Effector memory CD4-positive, alpha-beta T cell (primary cell): ENCODE measurements around the gene SUCLG1.

Source experiments
- DNase-seq, 3 donors: peaks; one replicate each; pipeline ENCODE4 v3.0.0-alpha.2; 2020
- H3K27ac ChIP-seq: 2 replicates; pipeline ENCODE4 v1.7.0; 2013; ENCODE audit warnings: mild to moderate bottlenecking, low read length, moderate library complexity; ENCODE audit not compliant: insufficient read depth, poor library complexity, severe bottlenecking
- H3K27me3 ChIP-seq: replicated peaks from 2 replicates; pipeline ENCODE4 v1.7.0; 2013; ENCODE audit warnings: mild to moderate bottlenecking, low read length; ENCODE audit not compliant: insufficient read depth, control insufficient read depth, poor library complexity, severe bottlenecking
- H3K36me3 ChIP-seq: 2 replicates; pipeline ENCODE4 v1.7.0; 2013; ENCODE audit warnings: mild to moderate bottlenecking, low read length, moderate library complexity; ENCODE audit not compliant: control insufficient read depth, insufficient read depth
- H3K4me1 ChIP-seq: 2 replicates; pipeline ENCODE4 v1.7.0; 2013; ENCODE audit warnings: low read length, mild to moderate bottlenecking; ENCODE audit not compliant: control insufficient read depth, insufficient read depth, poor library complexity, severe bottlenecking
- H3K4me3 ChIP-seq: 2 replicates; pipeline ENCODE4 v1.7.0; 2013; ENCODE audit warnings: low read length, low read depth, mild to moderate bottlenecking; ENCODE audit not compliant: insufficient read depth, poor library complexity, severe bottlenecking
- H3K9me3 ChIP-seq: 2 replicates; pipeline ENCODE4 v1.7.0; 2013; ENCODE audit warnings: mild to moderate bottlenecking, low read length, moderate library complexity; ENCODE audit not compliant: control insufficient read depth

SUCLG1 gene

DNA sequence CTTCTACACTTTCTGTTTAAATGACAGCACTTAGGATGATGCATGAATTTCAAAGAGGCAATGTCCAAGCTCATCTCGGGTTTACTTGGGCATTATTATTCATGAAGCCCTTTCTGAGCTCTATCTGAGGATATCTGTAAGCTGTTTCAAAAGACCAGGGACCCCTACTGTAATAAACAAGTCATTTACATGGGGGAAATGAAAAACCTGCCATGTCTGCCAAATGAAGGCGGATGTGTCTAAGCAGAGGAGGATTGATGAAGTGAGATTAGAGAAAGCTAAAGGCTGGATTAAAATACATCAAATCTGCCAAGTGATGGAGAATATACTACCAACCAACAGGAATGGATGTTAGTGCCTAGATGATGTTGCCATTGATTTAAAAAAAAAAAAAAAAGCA, 64.5 kb downstream of the SUCLG1 start:
- Histone ChIP-seq H3K4me1 (no peaks in the 10 kb centered on the region), H3K27ac (no peak overlapping the region), H3K27me3 (no peaks in the 10 kb centered on the region)

GRCh38 chr2:84393829-84394228, 65.3 kb downstream of the SUCLG1 start:
- no peak for DNase-seq
- H3K27ac ChIP-seq = no peak overlapping the region
- no peaks in the 10 kb centered on the region for H3K27me3 ChIP-seq
- no peak overlapping the region for H3K4me3 ChIP-seq
- H3K9me3 ChIP-seq = no peaks in the 10 kb centered on the region
- H3K36me3 ChIP-seq = no peaks in the 10 kb centered on the region
- H3K4me1 ChIP-seq = no peaks in the 10 kb centered on the region

More for the DNA sequence above, 64.5 kb downstream of the SUCLG1 start:
- no peaks in the 10 kb centered on the region for H3K9me3 ChIP-seq
- DNase-seq = no peak
- no peaks in the 10 kb centered on the region for H3K36me3 ChIP-seq
- no peak overlapping the region for H3K4me3 ChIP-seq

GRCh38 chr2:84389794-84390193, 69.3 kb downstream of the SUCLG1 start:
- Histone ChIP-seq H3K27ac (no peak overlapping the region), H3K27me3 (no peaks in the 10 kb centered on the region), H3K4me3 (no peak overlapping the region), H3K4me1 (no peaks in the 10 kb centered on the region), H3K36me3 (no peaks in the 10 kb centered on the region), H3K9me3 (no peaks in the 10 kb centered on the region)
- no peak for DNase-seq

DNA sequence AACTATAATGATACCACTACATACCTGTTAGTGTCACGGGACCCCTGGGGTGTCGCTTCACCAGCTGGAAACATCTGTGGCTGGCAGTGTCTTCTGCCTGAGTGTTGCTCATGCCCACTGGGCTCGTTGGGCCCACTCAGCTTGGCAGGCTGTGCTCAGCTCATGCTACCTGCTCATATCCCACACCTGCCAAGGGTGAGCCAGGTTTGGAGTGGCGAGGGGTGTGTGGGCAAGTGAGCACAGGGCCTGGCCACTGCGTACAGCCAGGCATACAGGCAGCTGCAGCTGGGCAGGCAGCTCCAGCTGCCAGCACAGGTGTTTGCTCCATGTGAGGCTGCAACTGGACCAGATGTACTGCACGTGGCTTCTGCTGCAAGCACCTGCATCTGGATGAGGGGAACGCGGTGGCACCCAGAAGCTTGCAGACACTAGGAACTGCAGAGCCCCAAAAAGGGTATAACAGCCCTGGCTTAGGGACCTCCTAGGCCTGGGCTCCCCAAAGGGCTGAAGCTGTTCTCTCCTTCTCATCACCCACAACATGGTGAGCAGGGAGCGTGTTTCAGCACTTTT, 70.1 kb downstream of the SUCLG1 start:
- Histone ChIP-seq H3K27me3 (no peaks in the 10 kb centered on the region), H3K4me3 (no peak overlapping the region)

DNA sequence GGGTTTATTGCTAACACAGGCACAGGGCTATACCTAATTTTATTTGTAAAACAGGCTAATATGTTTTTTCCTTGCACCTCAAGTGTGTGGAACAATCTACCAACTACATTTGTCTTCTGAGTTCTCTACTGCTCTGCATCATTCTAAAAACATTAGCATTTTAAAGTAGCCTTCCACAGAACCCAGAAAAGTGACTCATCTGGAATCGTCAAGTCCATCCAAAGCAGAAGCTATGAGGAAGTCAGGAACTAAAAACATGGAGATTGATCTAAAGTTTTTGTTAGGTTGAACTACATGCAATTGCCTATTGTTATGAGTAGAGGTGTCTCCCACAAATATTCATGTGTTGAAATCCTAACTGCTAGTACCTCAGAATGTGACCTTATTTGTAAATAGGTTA, 70.9 kb downstream of the SUCLG1 start:
- DNase-seq = no peak
- Histone ChIP-seq H3K27me3 (no peaks in the 10 kb centered on the region), H3K27ac (no peak overlapping the region), H3K9me3 (no peaks in the 10 kb centered on the region), H3K36me3 (no peaks in the 10 kb centered on the region), H3K4me1 (no peaks in the 10 kb centered on the region), H3K4me3 (no peak overlapping the region)

More for the DNA sequence above, 70.1 kb downstream of the SUCLG1 start:
- no peaks in the 10 kb centered on the region for H3K4me1 ChIP-seq
- no peak for DNase-seq
- H3K27ac ChIP-seq = no peak overlapping the region
- no peaks in the 10 kb centered on the region for H3K36me3 ChIP-seq
- no peaks in the 10 kb centered on the region for H3K9me3 ChIP-seq

GRCh38 chr2:84386336-84387040, 72.6 kb downstream of the SUCLG1 start:
- H3K9me3 ChIP-seq = no peaks in the 10 kb centered on the region
- H3K4me3 ChIP-seq = no peak overlapping the region
- no peaks in the 10 kb centered on the region for H3K36me3 ChIP-seq
- H3K4me1 ChIP-seq = no peaks in the 10 kb centered on the region
- no peak overlapping the region for H3K27ac ChIP-seq
- no peaks in the 10 kb centered on the region for H3K27me3 ChIP-seq
- DNase-seq = no peak

DNA sequence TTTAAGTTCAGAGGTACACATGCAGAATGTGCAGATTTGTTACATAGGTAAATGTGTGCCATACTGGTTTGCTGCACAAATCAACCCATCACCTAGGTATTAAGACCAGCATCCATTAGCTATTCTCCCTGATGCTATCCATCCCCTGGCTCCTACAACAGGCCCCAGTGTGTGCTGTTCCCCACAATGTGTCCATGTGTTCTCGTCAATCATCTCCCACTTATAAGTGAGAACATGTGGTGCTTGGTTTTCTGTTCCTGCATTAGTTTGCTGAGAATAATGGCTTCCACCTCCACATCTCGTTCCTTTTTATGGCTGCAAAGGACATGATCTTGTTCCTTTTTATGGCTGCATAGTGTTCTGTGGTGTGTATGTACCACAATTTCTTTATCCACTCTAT, 75.8 kb downstream of the SUCLG1 start:
- H3K36me3 ChIP-seq = no peaks in the 10 kb centered on the region
- H3K4me3 ChIP-seq = no peak overlapping the region
- no peaks in the 10 kb centered on the region for H3K9me3 ChIP-seq
- no peak overlapping the region for H3K27ac ChIP-seq
- no peaks in the 10 kb centered on the region for H3K4me1 ChIP-seq
- H3K27me3 ChIP-seq = no peaks in the 10 kb centered on the region
- DNase-seq = no peak

- Histone ChIP-seq H3K4me3 (no peak overlapping the region), H3K9me3 (no peaks in the 10 kb centered on the region), H3K27me3 (no peaks in the 10 kb centered on the region), H3K4me1 (no peaks in the 10 kb centered on the region), H3K27ac (no peak overlapping the region), H3K36me3 (no peaks in the 10 kb centered on the region)
- DNase-seq = no peak
These were observed 78.2 kb downstream of the SUCLG1 start for GRCh38 chr2:84380875-84381274.

- no peaks in the 10 kb centered on the region for H3K36me3 ChIP-seq
- no peak overlapping the region for H3K27ac ChIP-seq
- no peak for DNase-seq
- no peaks in the 10 kb centered on the region for H3K4me1 ChIP-seq
- no peak overlapping the region for H3K4me3 ChIP-seq
- H3K27me3 ChIP-seq = no peaks in the 10 kb centered on the region
- H3K9me3 ChIP-seq = no peaks in the 10 kb centered on the region
These were observed 80.1 kb downstream of the SUCLG1 start for GRCh38 chr2:84378960-84379359.

- no peaks in the 10 kb centered on the region for H3K36me3 ChIP-seq
- no peaks in the 10 kb centered on the region for H3K27me3 ChIP-seq
- no peaks in the 10 kb centered on the region for H3K9me3 ChIP-seq
- no peak overlapping the region for H3K27ac ChIP-seq
- no peaks in the 10 kb centered on the region for H3K4me1 ChIP-seq
- no peak overlapping the region for H3K4me3 ChIP-seq
- no peak for DNase-seq
These were observed 84.1 kb downstream of the SUCLG1 start for GRCh38 chr2:84375020-84375419.
